Fibroblast of the aortic adventitia (primary cell): ENCODE data around the gene RIPPLY2. TPM values are rescaled to one million over a fixed set of nuclear protein-coding genes. Genes with fewer than 3 reads are reported as not detected.
"Not testable (repeated sequence)": the region's sequence is repeated elsewhere in the genome, so short reads cannot be mapped to it uniquely, and the experiment has no call there.

ENCODE experiments used
- DNase-seq: peaks from one replicate; pipeline ENCODE4 v3.0.0-alpha.2; 2010; ENCODE audit warnings: low read depth
- H3K4me3 ChIP-seq: 2 replicates; pipeline ENCODE4 v1.5.1; 2011; ENCODE audit warnings: low read depth, mild to moderate bottlenecking, control low read depth, low read length, moderate library complexity
- CTCF ChIP-seq: IDR thresholded peaks from 2 replicates; pipeline ENCODE4 v1.5.1; 2011; ENCODE audit warnings: mild to moderate bottlenecking, low read length, control low read depth, inconsistent platforms; ENCODE audit not compliant: insufficient read depth
- total RNA-seq: library from RNA; depleted of rRNA; stranded (reverse); fragments of >200 nt; gene quantifications from 2 replicates; pipeline ENCODE4 v1.2.3, GENCODE V29; 2012; ENCODE audit warnings: low replicate concordance

RIPPLY2 gene
- total RNA-seq, 1 donor: not detected

- no peak for DNase-seq
- H3K4me3 ChIP-seq: no peak overlapping the region
- no peak for TF ChIP-seq CTCF
These were observed 39.9 kb downstream of the RIPPLY2 start for GRCh38 chr6:83893024-83893423.

- not testable (repeated sequence) for H3K4me3 ChIP-seq, DNase-seq
These were observed 43.9 kb downstream of the RIPPLY2 start for GRCh38 chr6:83897094-83897493.

GRCh38 chr6:83901624-83902023 is 48.5 kb downstream of the RIPPLY2 start:
- H3K4me3 ChIP-seq: no peak overlapping the region
- DNase-seq: no peak
- TF ChIP-seq CTCF: no peak

- no peak overlapping the region for H3K4me3 ChIP-seq
- no peak for TF ChIP-seq CTCF
- DNase-seq: no peak
These were observed 51.2 kb downstream of the RIPPLY2 start for GRCh38 chr6:83904395-83904794.

- no peak for TF ChIP-seq CTCF
These were observed 52.5 kb downstream of the RIPPLY2 start for GRCh38 chr6:83905648-83906047.

More at GRCh38 chr6:83905648-83906047, 52.5 kb downstream of the RIPPLY2 start:
- no peak overlapping the region for H3K4me3 ChIP-seq
- DNase-seq: no peak

Other genes starting within 250 kb of the RIPPLY2 start
- 0.36 TPM in 1 of 2 replicates, not detected in the other for gene SNAP91, start 144.3 kb upstream of the RIPPLY2 start, total RNA-seq
- 2.8 and 7.2 TPM in 2 replicates for gene CYB5R4, start 6.3 kb downstream of the RIPPLY2 start, total RNA-seq
- gene MRAP2, start 180.4 kb downstream of the RIPPLY2 start, total RNA-seq: 0.33 and 5.8 TPM in 2 replicates